ENCODE measurements around the gene DALRD3. TPM values are rescaled to one million over a fixed set of nuclear protein-coding genes. Genes with fewer than 3 reads are reported as not detected.

The DALRD3 gene
- total RNA-seq, 1 experiment from 2014 or later = 13.2 TPM

- no peak for TF ChIP-seq CTCF (conservative IDR thresholded peaks at IDR 0.05; ENCODE audit: low read depth, low read length)
- TF ChIP-seq EZH2 (IDR thresholded peaks at IDR 0.05; ENCODE audit: borderline replicate concordance, low read depth, low read length, poor library complexity, severe bottlenecking) = no peak
- no TSS peak for BruUV-seq (replicated peaks)
- ChIA-PET POLR2A (ENCODE audit: low non-redundant PET) (no interaction called here), CTCF (no interaction called here)
- no peak for DNase-seq (ENCODE audit: low spot score)
- Histone ChIP-seq H3K9me3 (ENCODE audit: low read depth, low read length, poor library complexity, severe bottlenecking) (no peaks in the 10 kb centered on the region), H3K4me1 (ENCODE audit: insufficient read depth, low read length, poor library complexity, severe bottlenecking) (peaks cover 6% of the 10 kb centered on the region), H3K27me3 (replicated peaks; ENCODE audit: insufficient read depth, low read depth, low read length, poor library complexity) (no peaks in the 10 kb centered on the region), H3K27ac (ENCODE audit: low read depth, low read length, poor library complexity, severe bottlenecking) (no peak overlapping the region), H3K4me3 (ENCODE audit: low read depth, low read length, poor library complexity, severe bottlenecking) (no peak overlapping the region), H3K36me3 (ENCODE audit: insufficient read depth, low read length, poor library complexity, severe bottlenecking) (peaks cover 26% of the 10 kb centered on the region)
- intact Hi-C loops (cut with micrococcal nuclease; ENCODE audit: unreplicated experiment) = no loop called here
These were observed 8.2 kb upstream of the DALRD3 start for GRCh38 chr3:49026536-49026935.

- Histone ChIP-seq H3K4me3 (ENCODE audit: low read depth, low read length, poor library complexity, severe bottlenecking) (no peak overlapping the region), H3K27ac (ENCODE audit: low read depth, low read length, poor library complexity, severe bottlenecking) (no peak overlapping the region), H3K9me3 (ENCODE audit: low read depth, low read length, poor library complexity, severe bottlenecking) (no peaks in the 10 kb centered on the region), H3K36me3 (ENCODE audit: insufficient read depth, low read length, poor library complexity, severe bottlenecking) (peaks cover 26% of the 10 kb centered on the region), H3K27me3 (replicated peaks; ENCODE audit: insufficient read depth, low read depth, low read length, poor library complexity) (no peaks in the 10 kb centered on the region), H3K4me1 (ENCODE audit: insufficient read depth, low read length, poor library complexity, severe bottlenecking) (peaks cover 6% of the 10 kb centered on the region)
- BruUV-seq (replicated peaks) = no TSS peak
- no peak for TF ChIP-seq EZH2 (IDR thresholded peaks at IDR 0.05; ENCODE audit: borderline replicate concordance, low read depth, low read length, poor library complexity, severe bottlenecking)
- no peak for TF ChIP-seq CTCF (conservative IDR thresholded peaks at IDR 0.05; ENCODE audit: low read depth, low read length)
- no peak for DNase-seq (ENCODE audit: low spot score)
- intact Hi-C loops (cut with micrococcal nuclease; ENCODE audit: unreplicated experiment) = no loop called here
- POLR2A ChIA-PET (ENCODE audit: low non-redundant PET) = no interaction called here
- CTCF ChIA-PET = no interaction called here
These were observed 7.6 kb upstream of the DALRD3 start for GRCh38 chr3:49025793-49026520.

- intact Hi-C loops (cut with micrococcal nuclease; ENCODE audit: unreplicated experiment) = no loop called here
- ChIA-PET CTCF (no interaction called here), POLR2A (ENCODE audit: low non-redundant PET) (no interaction called here)
- no peak overlapping the region for H3K4me3 ChIP-seq (ENCODE audit: low read depth, low read length, poor library complexity, severe bottlenecking)
- H3K9me3 ChIP-seq (ENCODE audit: low read depth, low read length, poor library complexity, severe bottlenecking) = no peaks in the 10 kb centered on the region
- peaks cover 26% of the 10 kb centered on the region for H3K36me3 ChIP-seq (ENCODE audit: insufficient read depth, low read length, poor library complexity, severe bottlenecking)
- no TSS peak for BruUV-seq (replicated peaks)
- no peak for DNase-seq (ENCODE audit: low spot score)
- no peak for TF ChIP-seq EZH2 (IDR thresholded peaks at IDR 0.05; ENCODE audit: borderline replicate concordance, low read depth, low read length, poor library complexity, severe bottlenecking)
- no peak for TF ChIP-seq CTCF (conservative IDR thresholded peaks at IDR 0.05; ENCODE audit: low read depth, low read length)
- peaks cover 6% of the 10 kb centered on the region for H3K4me1 ChIP-seq (ENCODE audit: insufficient read depth, low read length, poor library complexity, severe bottlenecking)
- H3K27ac ChIP-seq (ENCODE audit: low read depth, low read length, poor library complexity, severe bottlenecking) = no peak overlapping the region
- no peaks in the 10 kb centered on the region for H3K27me3 ChIP-seq (replicated peaks; ENCODE audit: insufficient read depth, low read depth, low read length, poor library complexity)
These were observed 6.8 kb upstream of the DALRD3 start for GRCh38 chr3:49025005-49025792.

All from A673 (cell line).